Activated T-cell treated with anti-CD3 and anti-CD28 coated beads, Interleukin-2, amount 50 U/mL, for 72 hours (primary cell): Measurements from ENCODE around the gene FZD8. TPM values are rescaled to one million over a fixed set of nuclear protein-coding genes. Genes with fewer than 3 reads are reported as not detected.

Source experiments
- ATAC-seq, 2 donors: fragments of 150-1000 bp; cut with Tn5 transposase; replicated peaks in 1 of 2; 2 replicates each; pipeline ENCODE4 v1.10.0; 2021; ENCODE audit warnings: moderate library complexity in 2 of 2, mild to moderate bottlenecking in 1 of 2
- DNase-seq, 2 donors: peaks; one replicate each; pipeline ENCODE4 v3.0.0; 2021 to 2022; ENCODE audit warnings: mixed read lengths in 1 of 2
- H3K27ac Mint-ChIP-seq: one replicate; pipeline ENCODE4 v1.8.0; 2022; ENCODE audit warnings: mild to moderate bottlenecking, moderate library complexity, mixed read lengths
- H3K27me3 Mint-ChIP-seq: one replicate; pipeline ENCODE4 v1.8.0; 2022; ENCODE audit warnings: low read depth, mixed read lengths
- H3K36me3 Mint-ChIP-seq, 2 donors: one replicate each; pipeline ENCODE4 v1.8.0; 2022; ENCODE audit warnings: mixed read lengths in 2 of 2, mild to moderate bottlenecking in 1 of 2; ENCODE audit not compliant: insufficient read depth in 2 of 2
- H3K4me1 Mint-ChIP-seq: one replicate; pipeline ENCODE4 v1.8.0; 2022; ENCODE audit warnings: low read depth, mixed read lengths
- H3K4me3 Mint-ChIP-seq, 2 donors: one replicate each; pipeline ENCODE4 v1.8.0; 2022; ENCODE audit warnings: mild to moderate bottlenecking in 2 of 2, mixed read lengths in 2 of 2, moderate library complexity in 2 of 2
- H3K9me3 Mint-ChIP-seq, 2 donors: one replicate each; pipeline ENCODE4 v1.8.0; 2022; ENCODE audit warnings: mixed read lengths in 2 of 2
- total RNA-seq, 2 donors: library from RNA; stranded (reverse); gene quantifications; one replicate each; pipeline ENCODE4 v1.2.3, GENCODE V29; 2022

The FZD8 gene
- total RNA-seq, 2 donors from 2014 or later: 0.35 to 0.50 TPM

DNA sequence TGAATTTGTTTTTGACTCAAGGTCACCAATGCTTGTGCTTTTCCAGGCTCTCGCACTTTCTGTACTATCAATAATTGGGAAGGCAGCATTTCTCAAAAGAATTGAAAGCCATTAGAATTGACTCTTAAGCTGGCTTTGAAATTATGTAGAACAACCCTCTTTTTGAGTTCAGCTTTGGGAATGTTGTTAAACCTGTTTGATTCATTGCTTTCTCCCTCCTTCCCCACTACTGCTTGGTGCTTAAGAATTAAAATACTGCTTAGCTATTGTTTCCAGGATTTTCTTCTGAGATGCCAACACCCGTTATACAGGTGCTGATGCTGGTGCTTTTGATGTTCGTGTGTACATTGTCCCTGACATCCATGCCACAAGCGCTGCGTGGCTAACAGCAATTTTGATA lies 15.5 kb upstream of the FZD8 start:
- H3K9me3 Mint-ChIP-seq: peaks cover 4% of the 10 kb centered on the region in 2 donors
- no peaks in the 10 kb centered on the region for H3K36me3 Mint-ChIP-seq
- DNase-seq: no peak
- ATAC-seq: no peak
- H3K4me3 Mint-ChIP-seq: no peak overlapping the region
- no peaks in the 10 kb centered on the region for H3K4me1 Mint-ChIP-seq
- H3K27ac Mint-ChIP-seq: no peak overlapping the region
- peaks cover 1% of the 10 kb centered on the region for H3K27me3 Mint-ChIP-seq

DNA sequence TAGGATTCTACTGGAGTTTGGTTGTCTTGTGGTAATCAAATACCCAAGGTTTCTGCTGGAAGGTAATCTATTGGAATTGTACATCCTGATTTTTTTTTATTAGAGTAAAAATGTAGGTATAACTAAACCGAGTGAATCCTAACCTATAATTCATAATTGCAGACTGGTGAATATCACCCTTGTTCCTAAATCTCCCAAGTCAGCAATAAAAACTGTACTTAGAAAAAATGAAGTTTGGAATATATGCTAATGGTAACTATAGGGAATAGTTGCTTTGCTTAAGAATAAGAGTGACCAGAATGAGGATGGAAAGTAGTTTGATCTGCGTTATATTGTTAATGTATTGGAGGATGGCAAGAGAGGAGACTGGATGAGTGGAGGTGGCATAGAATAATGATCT lies 10.7 kb upstream of the FZD8 start:
- no peak overlapping the region for H3K4me3 Mint-ChIP-seq
- DNase-seq (no peak), ATAC-seq (no peak)
- H3K27me3 Mint-ChIP-seq: no peaks in the 10 kb centered on the region
- H3K4me1 Mint-ChIP-seq: no peaks in the 10 kb centered on the region
- no peak overlapping the region for H3K27ac Mint-ChIP-seq
- no peaks in the 10 kb centered on the region for H3K36me3 Mint-ChIP-seq
- no peaks in the 10 kb centered on the region for H3K9me3 Mint-ChIP-seq

DNA sequence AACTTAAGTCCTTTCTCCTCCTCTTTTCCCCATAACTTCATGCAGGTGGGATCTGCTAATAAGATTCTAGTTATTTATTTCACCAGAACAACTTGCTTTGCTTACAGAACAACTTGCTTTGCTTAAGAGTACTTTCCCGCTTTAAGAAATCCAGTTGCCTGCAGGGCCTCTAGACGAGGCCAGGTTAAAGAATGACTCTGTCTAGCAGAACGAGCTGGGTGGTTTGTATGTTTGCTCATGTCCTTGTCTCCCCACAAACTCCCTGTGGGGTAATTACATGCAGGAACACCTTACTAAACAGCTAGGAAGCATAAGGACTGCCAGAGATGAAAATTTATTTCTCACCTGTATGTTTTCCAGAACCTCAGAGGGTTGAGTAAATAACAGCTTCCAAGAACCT lies 8.8 kb upstream of the FZD8 start:
- Mint-ChIP-seq H3K4me1 (no peaks in the 10 kb centered on the region), H3K4me3 (no peak overlapping the region), H3K9me3 (no peaks in the 10 kb centered on the region), H3K36me3 (no peaks in the 10 kb centered on the region), H3K27me3 (no peaks in the 10 kb centered on the region), H3K27ac (no peak overlapping the region)
- no peak for DNase-seq
- ATAC-seq: no peak

DNA sequence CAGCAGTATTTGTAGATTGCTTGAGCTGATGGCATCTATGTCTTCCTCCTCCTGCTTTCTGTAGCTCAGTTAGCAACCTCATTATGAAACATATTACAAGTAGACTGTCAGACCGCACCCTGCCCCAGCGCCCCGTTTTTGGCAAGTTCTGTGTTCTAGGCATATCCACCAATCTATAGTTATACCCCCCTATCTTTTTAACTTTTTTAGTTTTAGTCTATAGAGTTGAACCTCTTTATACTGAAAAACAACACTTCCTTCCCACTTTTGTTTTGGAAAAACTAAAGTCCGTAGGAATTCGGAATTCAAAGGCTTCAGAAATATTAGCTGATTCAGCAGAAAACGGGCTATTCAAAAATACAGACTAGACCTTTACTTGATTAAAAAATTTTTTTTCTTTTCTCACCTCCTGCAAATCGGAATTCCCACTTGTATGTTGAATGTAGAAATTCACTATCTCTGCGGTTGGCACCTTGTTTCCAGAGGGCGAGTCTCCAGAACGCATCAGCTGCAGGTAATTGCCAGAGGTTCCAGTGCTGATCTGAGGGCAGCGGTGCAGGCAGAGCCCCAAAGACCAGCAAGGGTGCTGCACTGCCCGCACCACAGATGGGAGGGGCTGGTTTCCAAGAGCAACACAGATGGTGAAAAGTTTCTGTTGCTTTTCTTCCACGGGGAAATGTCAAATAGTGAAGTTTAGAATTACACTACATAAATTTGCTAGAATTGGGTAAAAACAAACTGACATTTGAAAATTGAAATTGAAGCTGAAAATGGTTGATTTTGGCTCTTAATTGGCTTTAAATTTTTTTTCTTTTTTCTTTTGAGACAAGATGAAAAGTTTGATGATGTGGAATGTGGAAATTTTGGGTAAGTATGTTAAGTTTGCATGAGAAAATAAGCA lies 2.2 kb upstream of the FZD8 start:
- Mint-ChIP-seq H3K36me3 (no peaks in the 10 kb centered on the region), H3K4me3 (peak overlapping the region; percentile 67 to 88), H3K9me3 (no peaks in the 10 kb centered on the region), H3K4me1 (peaks cover 12% of the 10 kb centered on the region), H3K27me3 (peaks cover 21% of the 10 kb centered on the region), H3K27ac (no peak overlapping the region)
- no peak for ATAC-seq
- peak; percentile 8 to 12 for DNase-seq

DNA sequence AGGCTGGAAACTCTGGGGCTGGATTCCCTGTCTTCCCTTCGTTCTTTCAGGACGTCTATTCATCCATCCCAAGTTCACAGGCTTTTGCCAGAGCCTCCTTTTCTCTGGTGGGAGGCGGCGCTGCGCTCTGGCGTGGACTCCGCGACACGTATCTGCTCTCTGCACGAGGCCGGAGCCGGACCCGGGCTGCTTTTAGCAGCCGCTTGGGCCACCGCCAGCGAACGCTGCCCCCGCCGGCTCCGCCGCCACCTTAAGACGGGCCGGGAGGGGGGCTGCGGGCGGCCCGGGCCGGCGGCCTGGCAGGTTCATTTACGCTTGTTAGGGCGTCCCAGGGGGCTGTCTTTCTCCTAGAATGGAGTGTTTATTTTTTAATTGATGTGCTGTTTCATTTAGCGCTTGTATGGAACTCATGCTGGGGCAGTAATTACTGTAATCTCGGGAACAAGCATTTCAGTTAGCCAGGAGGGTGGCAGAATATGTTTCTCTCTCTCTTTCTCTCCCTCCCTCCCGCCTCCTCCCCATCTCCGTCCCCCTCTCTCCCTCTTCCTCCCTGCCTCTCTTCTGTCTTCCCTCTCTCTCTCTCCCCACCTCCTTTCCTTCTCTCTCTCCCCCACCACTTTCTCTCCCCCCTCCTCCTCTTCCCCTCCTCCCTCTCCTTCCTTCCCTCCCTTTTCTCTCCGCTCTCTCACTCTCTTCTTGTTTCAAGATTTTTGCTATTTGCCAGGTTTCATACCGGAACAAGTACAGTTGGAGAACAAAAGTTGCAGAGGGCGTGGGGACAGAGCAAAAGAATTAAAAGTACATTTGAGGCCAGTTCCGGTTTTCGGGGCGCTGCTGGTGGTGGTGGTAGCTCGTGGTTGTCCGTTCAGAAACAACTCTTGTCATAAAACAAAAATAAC lies 1.3 kb upstream of the FZD8 start:
- ATAC-seq (no peak), DNase-seq (peak; percentile 6 to 18)
- H3K27ac Mint-ChIP-seq: no peak overlapping the region
- H3K4me1 Mint-ChIP-seq: peaks cover 12% of the 10 kb centered on the region
- no peaks in the 10 kb centered on the region for H3K36me3 Mint-ChIP-seq
- peak overlapping the region; percentile 67 to 88 for H3K4me3 Mint-ChIP-seq
- no peaks in the 10 kb centered on the region for H3K9me3 Mint-ChIP-seq
- peaks cover 21% of the 10 kb centered on the region for H3K27me3 Mint-ChIP-seq

DNA sequence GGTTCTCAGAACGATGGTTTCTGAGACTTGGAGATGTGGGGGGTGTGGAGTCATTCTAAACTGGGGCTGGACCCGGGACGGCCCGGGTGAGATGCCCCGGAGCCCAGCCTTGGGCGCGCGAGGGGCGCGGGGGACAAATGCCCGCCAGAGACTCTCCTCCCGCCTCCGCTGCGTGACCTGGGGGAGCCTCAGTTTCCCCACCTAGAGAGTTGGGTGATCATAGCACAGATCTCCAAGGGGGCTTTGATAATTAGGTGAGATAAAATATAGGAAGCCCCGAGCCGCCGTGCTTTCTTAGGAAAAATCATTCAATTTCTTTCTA lies 658 bp upstream of the FZD8 start:
- ATAC-seq: no peak
- H3K27ac Mint-ChIP-seq: no peak overlapping the region
- no peaks in the 10 kb centered on the region for H3K9me3 Mint-ChIP-seq
- peak overlapping the region; percentile 67 to 88 for H3K4me3 Mint-ChIP-seq
- peaks cover 12% of the 10 kb centered on the region for H3K4me1 Mint-ChIP-seq
- no peak for DNase-seq
- H3K36me3 Mint-ChIP-seq: no peaks in the 10 kb centered on the region
- H3K27me3 Mint-ChIP-seq: peaks cover 27% of the 10 kb centered on the region

DNA sequence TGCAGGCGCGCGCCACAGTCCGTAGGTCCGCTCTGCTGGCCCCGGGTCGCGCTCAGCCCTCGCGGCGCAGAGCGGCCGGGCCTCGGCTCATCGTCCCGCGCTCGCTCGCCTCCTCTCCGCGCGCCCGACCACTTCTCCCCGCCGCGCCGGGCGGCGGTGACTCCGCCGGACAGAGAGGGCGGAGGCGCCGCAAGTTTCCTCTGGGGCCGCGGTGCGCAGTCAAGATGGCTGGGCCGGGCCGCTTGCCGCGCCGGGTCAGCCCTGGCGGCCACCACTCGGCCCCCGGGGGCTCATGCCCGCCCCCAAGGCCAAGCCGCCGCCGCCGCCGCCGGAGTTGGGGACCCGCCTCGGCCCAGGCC lies 441 bp downstream of the FZD8 start:
- ATAC-seq (peak; percentile 18 to 22), DNase-seq (peak; percentile 14 to 28)
- no peak overlapping the region for H3K27ac Mint-ChIP-seq
- peaks cover 12% of the 10 kb centered on the region for H3K4me1 Mint-ChIP-seq
- no peaks in the 10 kb centered on the region for H3K36me3 Mint-ChIP-seq
- H3K9me3 Mint-ChIP-seq: no peaks in the 10 kb centered on the region
- H3K27me3 Mint-ChIP-seq: peaks cover 38% of the 10 kb centered on the region
- peak overlapping the region; percentile 76 to 88 for H3K4me3 Mint-ChIP-seq

DNA sequence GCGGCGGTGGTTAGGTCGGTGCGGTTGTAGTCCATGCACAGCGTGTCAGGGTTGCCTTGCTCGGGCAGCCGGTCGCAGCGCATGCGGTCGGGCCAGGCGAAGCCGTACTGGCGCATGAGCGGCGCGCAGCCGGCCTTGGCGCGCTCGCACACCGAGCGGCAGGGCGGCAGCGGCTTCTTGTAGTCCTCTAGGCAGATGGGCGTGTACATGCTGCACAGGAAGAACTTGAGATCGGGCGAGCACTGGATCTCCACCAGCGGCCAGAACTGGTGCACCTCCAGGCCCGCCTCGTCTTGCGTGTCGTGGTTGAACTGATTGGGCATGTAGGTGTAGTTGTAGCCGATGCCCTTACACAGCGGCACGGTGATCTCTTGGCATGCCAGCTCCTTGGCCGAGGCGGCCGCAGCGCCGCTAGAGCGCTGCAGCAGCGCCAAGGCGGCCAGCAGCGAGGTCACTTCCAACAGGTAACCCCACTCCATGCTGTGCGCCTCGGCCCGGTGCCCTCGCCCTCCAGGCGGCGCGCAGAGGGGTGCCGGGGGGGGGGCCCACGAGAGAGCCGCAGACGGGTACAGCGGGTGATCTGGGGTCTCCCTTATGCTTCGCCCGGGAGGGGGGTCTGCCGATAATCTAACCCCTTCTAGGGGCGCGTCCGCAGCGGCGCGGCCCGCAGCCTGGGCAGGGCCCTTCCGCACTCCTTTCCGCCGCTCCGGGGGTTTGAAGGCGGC lies 983 bp downstream of the FZD8 start:
- H3K36me3 Mint-ChIP-seq: no peaks in the 10 kb centered on the region
- ATAC-seq: peak; percentile 55 to 63

DNA sequence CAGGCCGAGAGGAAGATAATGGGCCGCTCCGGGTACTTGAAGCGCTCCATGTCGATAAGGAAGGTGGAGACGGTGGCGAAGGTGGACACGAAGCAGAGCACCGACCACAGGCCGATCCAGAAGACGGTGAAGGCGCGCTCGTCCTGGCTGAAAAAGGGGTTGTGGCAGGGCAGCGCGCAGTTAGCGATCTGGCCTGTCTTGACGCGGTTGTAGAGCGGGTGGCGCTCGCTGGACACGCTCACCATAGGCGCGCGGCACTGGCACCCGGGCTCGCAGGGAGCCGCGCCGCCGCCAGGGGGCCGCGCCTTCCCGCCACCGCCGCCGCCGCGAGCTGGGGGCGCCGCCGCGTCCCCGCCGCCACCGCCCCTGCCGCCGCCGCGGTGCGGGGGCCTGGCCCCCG lies 1.6 kb downstream of the FZD8 start:
- DNase-seq (peak; percentile 53 to 64), ATAC-seq (peak; percentile 55 to 58)
- Mint-ChIP-seq H3K27me3 (peaks cover 49% of the 10 kb centered on the region), H3K27ac (no peak overlapping the region), H3K4me1 (peaks cover 19% of the 10 kb centered on the region), H3K36me3 (no peaks in the 10 kb centered on the region), H3K9me3 (no peaks in the 10 kb centered on the region), H3K4me3 (peak overlapping the region; percentile 47 to 79)

More for the DNA sequence above, 983 bp downstream of the FZD8 start:
- Mint-ChIP-seq H3K27ac (no peak overlapping the region), H3K4me1 (peaks cover 13% of the 10 kb centered on the region), H3K4me3 (peak overlapping the region; percentile 86 to 88), H3K9me3 (no peaks in the 10 kb centered on the region), H3K27me3 (peaks cover 43% of the 10 kb centered on the region)
- peak; percentile 61 to 65 for DNase-seq

DNA sequence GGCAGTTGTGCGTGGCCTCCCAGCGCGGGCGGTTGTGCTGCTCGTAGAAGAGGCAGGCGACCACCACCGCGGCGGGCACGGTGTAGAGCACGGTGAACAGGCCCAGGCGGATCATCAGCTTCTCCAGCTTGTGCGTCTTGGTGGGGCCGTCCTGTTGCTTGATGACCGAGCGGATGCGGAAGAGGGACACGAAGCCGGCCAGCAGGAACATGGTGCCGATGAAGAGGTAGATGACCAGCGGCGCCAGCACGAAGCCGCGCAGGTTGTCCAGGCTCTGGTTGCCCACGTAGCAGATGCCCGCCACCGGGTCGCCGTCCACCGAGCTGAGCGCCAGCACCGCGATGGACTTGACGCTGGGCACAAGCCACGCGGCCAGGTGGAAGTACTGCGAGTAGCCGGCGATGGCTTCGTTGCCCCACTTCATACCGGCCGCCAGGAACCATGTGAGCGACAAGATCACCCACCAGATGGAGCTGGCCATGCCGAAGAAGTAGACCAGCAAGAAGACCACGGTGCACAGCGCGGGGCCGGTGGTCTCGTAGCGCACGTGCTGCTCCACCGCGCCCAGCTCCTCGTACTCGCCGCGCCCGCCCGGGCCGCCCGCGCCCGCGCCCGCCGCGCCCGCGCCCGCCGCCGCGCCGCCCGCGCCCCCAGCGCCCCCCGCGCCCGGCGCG lies 2.2 kb downstream of the FZD8 start:
- DNase-seq: peak in 1 of 2 donors; percentile 20
- peaks cover 22% of the 10 kb centered on the region for H3K4me1 Mint-ChIP-seq
- peaks cover 47% of the 10 kb centered on the region for H3K27me3 Mint-ChIP-seq
- H3K36me3 Mint-ChIP-seq: no peaks in the 10 kb centered on the region
- H3K4me3 Mint-ChIP-seq: peak overlapping the region; percentile 73 to 79
- no peaks in the 10 kb centered on the region for H3K9me3 Mint-ChIP-seq
- ATAC-seq: no peak
- no peak overlapping the region for H3K27ac Mint-ChIP-seq

DNA sequence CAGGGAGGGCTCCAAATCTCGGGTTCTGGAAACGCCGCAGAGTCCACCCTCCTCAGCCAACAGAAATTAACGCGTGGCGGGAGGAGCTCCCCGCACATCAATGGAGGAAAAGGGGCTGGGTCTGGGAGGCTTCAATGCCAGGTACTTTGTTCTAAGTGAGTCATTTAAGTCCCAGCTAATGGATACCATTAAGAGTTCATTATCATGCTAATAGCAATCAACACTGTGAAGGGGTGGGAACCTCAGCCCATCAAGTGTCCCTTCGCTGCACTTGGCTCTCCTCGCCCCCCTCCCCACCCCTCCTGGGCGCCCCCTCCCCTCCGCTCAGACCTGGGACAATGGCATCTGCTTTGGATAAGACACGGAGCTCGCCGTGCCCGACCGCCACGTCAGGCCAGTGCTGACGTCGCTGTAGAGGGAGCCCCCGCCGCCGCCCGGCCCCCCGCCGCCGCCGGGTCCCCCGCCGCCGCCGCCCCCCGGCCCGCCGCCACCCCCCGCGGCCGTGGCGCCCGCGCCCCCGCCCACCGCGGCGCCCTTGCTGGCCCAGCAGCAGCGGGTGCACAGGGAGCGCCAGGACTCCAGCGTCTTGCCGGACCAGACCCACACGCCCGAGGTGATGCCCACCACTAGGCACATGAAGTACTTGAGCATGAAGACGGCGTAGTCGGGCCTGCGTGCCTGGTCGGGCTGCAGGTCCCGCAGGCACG lies 2.9 kb downstream of the FZD8 start:
- ATAC-seq (no peak), DNase-seq (no peak)
- peak overlapping the region; percentile 73 for H3K4me3 Mint-ChIP-seq
- no peaks in the 10 kb centered on the region for H3K36me3 Mint-ChIP-seq
- H3K27ac Mint-ChIP-seq: no peak overlapping the region
- H3K9me3 Mint-ChIP-seq: no peaks in the 10 kb centered on the region
- H3K27me3 Mint-ChIP-seq: peaks cover 40% of the 10 kb centered on the region
- H3K4me1 Mint-ChIP-seq: peaks cover 19% of the 10 kb centered on the region

DNA sequence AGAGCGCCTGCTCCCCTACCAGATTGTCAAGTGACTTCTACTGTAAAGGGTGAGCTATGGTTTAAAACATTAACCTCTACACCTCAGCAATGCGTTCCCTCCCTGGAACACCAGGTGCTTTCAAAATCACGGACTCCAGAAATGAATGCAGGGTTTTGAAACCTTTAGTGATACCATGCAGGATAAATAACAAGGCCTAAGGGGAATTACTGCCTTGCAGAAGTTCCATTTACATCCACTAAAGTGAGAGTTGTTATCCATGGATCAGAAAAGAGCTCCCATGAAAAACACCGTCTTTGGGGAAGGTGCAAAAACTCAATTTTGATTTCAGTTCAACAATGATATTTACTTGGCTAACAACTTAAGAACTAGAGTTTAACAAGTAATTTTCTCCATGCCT lies 4.0 kb downstream of the FZD8 start:
- no peak overlapping the region for H3K27ac Mint-ChIP-seq
- H3K27me3 Mint-ChIP-seq: peaks cover 31% of the 10 kb centered on the region
- H3K4me3 Mint-ChIP-seq: no peak overlapping the region
- peaks cover 10% of the 10 kb centered on the region for H3K4me1 Mint-ChIP-seq
- no peaks in the 10 kb centered on the region for H3K9me3 Mint-ChIP-seq
- no peaks in the 10 kb centered on the region for H3K36me3 Mint-ChIP-seq
- DNase-seq (no peak), ATAC-seq (no peak)
